ENCODE data around the gene ECE1. TPM values are rescaled to one million over a fixed set of nuclear protein-coding genes. Genes with fewer than 3 reads are reported as not detected.

Gene ECE1
- total and polyA plus RNA-seq, 4 donors = 12.1 to 155 (median 123) TPM

GRCh38 chr1:21335088-21335691 is 44.9 kb upstream of the ECE1 start:
- DNase-seq (no peak), ATAC-seq (ENCODE audit: low FRiP score) (no peak)
- no peak overlapping the region for H3K4me3 ChIP-seq (ENCODE audit: low read length in 2 of 2)
- intact Hi-C loops (cut with DNase I) = loop anchor here (2.0 kb wide), 2 partner anchors 78 to 80 kb away; no protein-coding TSS in a partner anchor
- WGBS, 2 donors = 37 to 38% methylated on average over 19 of the region's 19 CpGs
- no peaks in the 10 kb centered on the region for H3K36me3 ChIP-seq (ENCODE audit: control insufficient read depth in 1 of 2, insufficient read depth in 2 of 2, low read length in 1 of 2)
- peaks cover 2% of the 10 kb centered on the region in 2 donors for H3K4me1 ChIP-seq (ENCODE audit: control insufficient read depth in 1 of 2, insufficient read depth in 2 of 2, low read length in 2 of 2)
- H3K9me3 ChIP-seq (ENCODE audit: control insufficient read depth, low read length) = no peaks in the 10 kb centered on the region
- H3K27ac ChIP-seq (ENCODE audit: low read depth in 1 of 2, low read length in 2 of 2) = peak overlapping the region; percentile 9 to 92
- no peaks in the 10 kb centered on the region for H3K27me3 ChIP-seq (ENCODE audit: control insufficient read depth in 1 of 2, insufficient read depth in 2 of 2, low read length in 1 of 2)

DNA sequence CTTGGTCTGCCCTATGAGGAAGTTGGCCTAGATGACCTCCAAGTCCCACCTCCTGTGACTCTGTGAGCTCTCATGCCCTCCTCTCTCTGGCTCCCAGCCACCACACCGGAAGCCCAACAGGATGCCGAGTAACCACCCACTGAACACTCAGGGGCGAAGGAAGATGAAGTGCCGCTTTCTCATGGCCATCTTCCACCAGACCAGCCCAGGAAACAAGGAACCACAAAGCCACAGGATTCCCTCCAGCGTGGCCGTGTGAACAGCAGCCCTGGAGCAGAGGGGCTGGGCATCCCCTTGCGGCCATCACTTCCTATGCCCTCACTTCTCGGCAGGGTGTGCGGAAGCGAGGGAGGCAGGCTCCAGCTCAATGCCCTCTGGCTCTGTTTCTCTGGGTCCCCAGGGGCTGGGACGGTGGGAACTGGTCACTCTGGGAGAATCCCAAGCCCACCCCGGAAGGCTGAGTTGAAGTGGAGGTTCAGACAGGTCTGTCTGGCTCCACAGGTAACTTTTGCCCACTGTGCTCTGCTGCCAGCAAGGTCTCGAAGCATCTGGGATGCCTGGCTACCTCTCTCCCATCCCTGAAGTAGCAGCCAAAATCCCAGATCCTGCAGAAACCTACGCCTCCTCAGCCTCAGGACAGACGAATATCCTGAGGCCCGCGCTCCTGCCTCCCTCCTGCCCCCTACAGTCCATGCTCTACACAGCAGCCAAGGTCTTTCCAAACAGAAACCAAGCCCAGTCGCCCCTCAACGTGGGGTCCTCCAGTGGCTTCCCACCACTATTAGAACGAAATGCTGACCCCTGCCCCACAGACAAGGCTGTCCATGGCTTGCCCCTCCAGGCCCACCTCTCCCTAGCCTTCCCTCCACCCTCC is 44.2 kb upstream of the ECE1 start:
- 3 to 4% methylated on average over 19 to 20 of the region's 20 CpGs for WGBS, 2 donors
- Histone ChIP-seq H3K27me3 (ENCODE audit: control insufficient read depth in 1 of 2, insufficient read depth in 2 of 2, low read length in 1 of 2) (no peaks in the 10 kb centered on the region), H3K9me3 (ENCODE audit: control insufficient read depth, low read length) (no peaks in the 10 kb centered on the region), H3K27ac (ENCODE audit: low read depth in 1 of 2, low read length in 2 of 2) (peak overlapping the region; percentile 40 to 92), H3K36me3 (ENCODE audit: control insufficient read depth in 1 of 2, insufficient read depth in 2 of 2, low read length in 1 of 2) (no peaks in the 10 kb centered on the region), H3K4me1 (ENCODE audit: control insufficient read depth in 1 of 2, insufficient read depth in 2 of 2, low read length in 2 of 2) (peaks cover 2 to 7% of the 10 kb centered on the region in 2 donors), H3K4me3 (ENCODE audit: low read length in 2 of 2) (no peak overlapping the region)
- ATAC-seq (ENCODE audit: low FRiP score) = peak; percentile 73
- peak; percentile 90 to 92 for DNase-seq
- intact Hi-C loops (cut with DNase I) = loop anchor here (2.0 kb wide), 2 partner anchors 78 to 80 kb away; no protein-coding TSS in a partner anchor

GRCh38 chr1:21333824-21334213 is 43.6 kb upstream of the ECE1 start:
- intact Hi-C loops (cut with DNase I) = loop anchor here (2.0 kb wide), 2 partner anchors 77 to 79 kb away; no protein-coding TSS in a partner anchor
- no peaks in the 10 kb centered on the region for H3K9me3 ChIP-seq (ENCODE audit: control insufficient read depth, low read length)
- DNase-seq = no peak
- H3K27ac ChIP-seq (ENCODE audit: low read depth in 1 of 2, low read length in 2 of 2) = peak overlapping the region; percentile 40 to 92
- peaks cover 2 to 8% of the 10 kb centered on the region in 2 donors for H3K4me1 ChIP-seq (ENCODE audit: control insufficient read depth in 1 of 2, insufficient read depth in 2 of 2, low read length in 2 of 2)
- no peak for ATAC-seq (ENCODE audit: low FRiP score)
- H3K36me3 ChIP-seq (ENCODE audit: control insufficient read depth in 1 of 2, insufficient read depth in 2 of 2, low read length in 1 of 2) = no peaks in the 10 kb centered on the region
- WGBS, 2 donors = 92 to 96% methylated on average over 5 of the region's 5 CpGs
- H3K4me3 ChIP-seq (ENCODE audit: low read length in 2 of 2) = no peak overlapping the region
- H3K27me3 ChIP-seq (ENCODE audit: control insufficient read depth in 1 of 2, insufficient read depth in 2 of 2, low read length in 1 of 2) = no peaks in the 10 kb centered on the region

DNA sequence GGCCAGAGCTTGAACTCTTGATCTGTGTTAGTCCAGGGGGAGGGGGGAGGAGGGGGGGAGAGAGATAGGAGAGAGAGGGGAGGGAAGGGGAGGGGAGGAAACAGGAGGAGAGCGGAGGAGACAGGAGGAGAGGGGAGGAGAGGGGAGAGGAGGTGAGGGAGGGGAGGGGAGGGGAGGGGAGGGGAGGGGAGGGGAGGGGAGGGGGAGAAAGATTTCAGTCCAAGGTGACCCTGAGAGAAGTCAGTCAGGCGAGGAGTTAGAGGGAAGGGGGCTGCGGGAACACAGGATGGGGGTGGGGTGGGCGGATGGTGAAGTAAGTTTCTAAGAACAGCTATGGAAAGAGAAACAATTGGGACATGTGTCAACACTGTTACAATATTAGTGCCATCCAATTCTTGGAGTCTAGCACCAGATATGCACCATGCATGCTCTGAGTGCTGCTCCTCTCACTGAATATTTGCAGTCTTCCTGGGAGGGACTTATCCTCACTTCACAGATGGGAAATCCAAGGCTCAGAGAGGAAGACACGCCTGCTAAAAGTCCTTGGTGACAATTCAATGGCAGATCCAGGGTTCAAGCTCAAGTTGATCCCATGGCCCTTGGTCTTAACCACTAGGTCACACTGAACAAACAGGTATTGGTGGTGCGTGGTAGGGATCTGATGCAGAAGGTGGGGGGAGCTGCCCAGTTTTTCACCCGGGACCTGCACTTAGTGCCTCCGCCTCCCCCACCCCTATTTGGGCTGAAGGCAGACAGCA is 42.5 kb upstream of the ECE1 start:
- Histone ChIP-seq H3K4me3 (ENCODE audit: low read length in 2 of 2) (no peak overlapping the region), H3K27ac (ENCODE audit: low read depth in 1 of 2, low read length in 2 of 2) (peak overlapping the region; percentile 5 to 35), H3K9me3 (ENCODE audit: control insufficient read depth, low read length) (no peaks in the 10 kb centered on the region), H3K27me3 (ENCODE audit: control insufficient read depth in 1 of 2, insufficient read depth in 2 of 2, low read length in 1 of 2) (no peaks in the 10 kb centered on the region), H3K36me3 (ENCODE audit: control insufficient read depth in 1 of 2, insufficient read depth in 2 of 2, low read length in 1 of 2) (no peaks in the 10 kb centered on the region), H3K4me1 (ENCODE audit: control insufficient read depth in 1 of 2, insufficient read depth in 2 of 2, low read length in 2 of 2) (peaks cover 2 to 8% of the 10 kb centered on the region in 2 donors)
- DNase-seq (no peak), ATAC-seq (ENCODE audit: low FRiP score) (no peak)
- 41 to 49% methylated on average over 7 to 8 of the region's 8 CpGs for WGBS, 2 donors
- intact Hi-C loops (cut with DNase I) = no loop called here

DNA sequence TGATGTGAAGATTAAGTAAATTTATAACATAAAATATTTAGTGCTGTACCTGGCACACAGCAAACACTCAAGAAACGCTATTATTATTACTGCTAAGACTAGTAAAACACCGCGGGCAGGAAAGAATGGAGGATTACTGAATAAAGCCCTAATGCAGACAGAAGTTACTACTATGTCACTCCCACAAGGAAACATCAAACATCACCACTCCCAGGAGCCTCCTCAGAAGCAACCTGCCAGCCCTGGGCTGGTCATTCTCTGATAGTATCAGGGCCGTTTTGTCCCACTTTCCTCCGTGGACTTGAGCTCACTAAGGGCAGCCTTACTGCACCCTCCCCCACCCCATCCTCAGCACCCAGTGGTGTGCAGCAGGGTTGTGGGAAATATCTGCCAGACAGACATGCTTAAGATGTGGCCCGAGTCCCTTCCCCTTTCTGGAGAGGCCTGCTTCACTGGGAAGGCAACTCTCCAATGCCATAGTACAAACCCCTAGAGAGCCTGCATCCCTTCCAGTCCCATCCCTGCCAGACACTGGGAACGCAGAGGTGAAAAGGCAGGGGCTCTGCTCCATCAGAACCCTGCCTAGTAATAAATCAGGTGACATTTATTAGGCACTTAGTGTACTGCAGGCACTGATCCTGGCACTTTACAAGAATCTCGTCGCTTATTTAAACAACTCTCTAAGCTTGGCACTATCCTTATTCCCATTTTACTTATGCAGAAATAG is 41.7 kb upstream of the ECE1 start:
- DNase-seq (no peak), ATAC-seq (ENCODE audit: low FRiP score) (no peak)
- intact Hi-C loops (cut with DNase I) = no loop called here
- H3K36me3 ChIP-seq (ENCODE audit: control insufficient read depth in 1 of 2, insufficient read depth in 2 of 2, low read length in 1 of 2) = no peaks in the 10 kb centered on the region
- no peak overlapping the region for H3K4me3 ChIP-seq (ENCODE audit: low read length in 2 of 2)
- no peaks in the 10 kb centered on the region for H3K9me3 ChIP-seq (ENCODE audit: control insufficient read depth, low read length)
- WGBS, 2 donors = 11 to 14% methylated on average over 9 of the region's 9 CpGs
- peaks cover 2 to 9% of the 10 kb centered on the region in 2 donors for H3K4me1 ChIP-seq (ENCODE audit: control insufficient read depth in 1 of 2, insufficient read depth in 2 of 2, low read length in 2 of 2)
- H3K27ac ChIP-seq (ENCODE audit: low read depth in 1 of 2, low read length in 2 of 2) = peak overlapping the region; percentile 5 to 15
- H3K27me3 ChIP-seq (ENCODE audit: control insufficient read depth in 1 of 2, insufficient read depth in 2 of 2, low read length in 1 of 2) = no peaks in the 10 kb centered on the region

DNA sequence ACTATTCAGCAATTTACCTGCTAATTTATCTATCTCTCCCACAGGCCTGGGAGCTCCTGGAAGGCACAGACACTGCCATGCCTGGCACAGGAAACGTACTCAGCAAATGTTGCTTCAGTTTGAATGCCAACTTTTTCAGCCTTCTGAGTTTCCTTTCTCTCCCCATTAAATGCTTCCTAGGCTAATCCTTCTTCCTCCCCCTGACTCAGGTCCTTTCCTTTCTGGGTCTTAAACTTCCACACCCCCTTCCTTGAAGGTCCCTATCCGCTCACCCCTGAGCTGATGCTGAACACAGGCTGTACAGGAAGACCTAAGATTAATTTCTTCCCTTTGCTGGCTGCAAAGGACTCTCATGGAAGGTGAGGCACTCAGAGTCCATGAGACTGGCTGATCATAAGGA is 40.3 kb upstream of the ECE1 start:
- H3K9me3 ChIP-seq (ENCODE audit: control insufficient read depth, low read length) = no peaks in the 10 kb centered on the region
- ATAC-seq (ENCODE audit: low FRiP score) (no peak), DNase-seq (no peak)
- intact Hi-C loops (cut with DNase I) = no loop called here
- no peaks in the 10 kb centered on the region for H3K36me3 ChIP-seq (ENCODE audit: control insufficient read depth in 1 of 2, insufficient read depth in 2 of 2, low read length in 1 of 2)
- H3K27ac ChIP-seq (ENCODE audit: low read depth in 1 of 2, low read length in 2 of 2) = no peak overlapping the region
- WGBS, 2 donors = 50 to 51% methylated on average over 2 of the region's 2 CpGs
- H3K4me1 ChIP-seq (ENCODE audit: control insufficient read depth in 1 of 2, insufficient read depth in 2 of 2, low read length in 2 of 2) = peaks cover 2 to 13% of the 10 kb centered on the region in 2 donors
- no peaks in the 10 kb centered on the region for H3K27me3 ChIP-seq (ENCODE audit: control insufficient read depth in 1 of 2, insufficient read depth in 2 of 2, low read length in 1 of 2)
- H3K4me3 ChIP-seq (ENCODE audit: low read length in 2 of 2) = no peak overlapping the region

- DNase-seq = no peak
- no peak overlapping the region for H3K4me3 ChIP-seq (ENCODE audit: low read length in 2 of 2)
- peaks cover 4 to 13% of the 10 kb centered on the region in 2 donors for H3K4me1 ChIP-seq (ENCODE audit: control insufficient read depth in 1 of 2, insufficient read depth in 2 of 2, low read length in 2 of 2)
- H3K27ac ChIP-seq (ENCODE audit: low read depth in 1 of 2, low read length in 2 of 2) = peak overlapping the region in 1 of 2 donors; percentile 37
- no peaks in the 10 kb centered on the region for H3K27me3 ChIP-seq (ENCODE audit: control insufficient read depth in 1 of 2, insufficient read depth in 2 of 2, low read length in 1 of 2)
- no peaks in the 10 kb centered on the region for H3K36me3 ChIP-seq (ENCODE audit: control insufficient read depth in 1 of 2, insufficient read depth in 2 of 2, low read length in 1 of 2)
- WGBS, 2 donors = 71 to 73% methylated on average over 7 of the region's 7 CpGs
- intact Hi-C loops (cut with DNase I) = no loop called here
- no peak for ATAC-seq (ENCODE audit: low FRiP score)
- no peaks in the 10 kb centered on the region for H3K9me3 ChIP-seq (ENCODE audit: control insufficient read depth, low read length)
Measured at GRCh38 chr1:21329209-21329844, 39.1 kb upstream of the ECE1 start.
